NCI-H1930 (cell line): ENCODE data around the gene NLE1.

Experiments
- DNase-seq, 2 experiments: peaks; one replicate each; lab custom pipeline; 2025; lab: John Stamatoyannopoulos, UW

The NLE1 gene

DNA sequence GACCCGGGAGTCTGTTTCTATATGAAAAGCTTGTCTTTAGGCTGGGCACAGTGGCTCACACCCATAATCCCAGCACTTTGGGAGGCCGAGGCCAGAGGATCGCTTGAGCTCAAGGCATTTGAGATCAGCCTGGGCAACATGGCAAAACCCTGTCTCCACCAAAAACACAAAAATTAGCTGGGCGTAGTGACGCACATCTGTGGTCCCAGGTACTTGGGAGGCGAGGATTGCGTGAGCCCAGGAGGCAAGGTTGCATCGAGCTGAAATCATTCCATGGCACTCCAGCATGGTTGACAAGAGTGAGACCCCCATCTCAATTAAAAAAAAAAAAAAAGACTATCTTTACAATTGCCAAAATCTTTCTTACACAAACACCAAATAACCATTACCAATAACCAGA lies 55.9 kb downstream of the NLE1 start:
- no peak for DNase-seq

DNA sequence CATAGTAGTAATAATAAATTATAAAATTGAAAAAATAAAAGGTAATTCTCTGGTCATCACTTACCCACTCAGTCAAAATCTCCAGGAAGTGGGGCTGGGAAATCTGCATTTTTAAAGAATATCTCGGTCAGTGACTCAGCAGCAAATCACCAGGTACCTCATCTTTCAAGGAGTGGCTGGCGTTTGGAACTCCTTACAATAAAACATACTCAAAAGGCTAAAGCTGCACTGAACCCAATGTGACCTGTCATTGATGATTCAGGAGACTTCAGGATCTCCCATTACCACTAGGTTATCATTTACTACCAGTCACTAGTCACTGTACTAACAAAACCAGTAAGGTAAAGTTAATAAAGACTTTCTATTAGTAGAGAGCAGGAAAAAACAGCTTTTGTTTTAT lies 57.1 kb downstream of the NLE1 start:
- DNase-seq = no peak

DNA sequence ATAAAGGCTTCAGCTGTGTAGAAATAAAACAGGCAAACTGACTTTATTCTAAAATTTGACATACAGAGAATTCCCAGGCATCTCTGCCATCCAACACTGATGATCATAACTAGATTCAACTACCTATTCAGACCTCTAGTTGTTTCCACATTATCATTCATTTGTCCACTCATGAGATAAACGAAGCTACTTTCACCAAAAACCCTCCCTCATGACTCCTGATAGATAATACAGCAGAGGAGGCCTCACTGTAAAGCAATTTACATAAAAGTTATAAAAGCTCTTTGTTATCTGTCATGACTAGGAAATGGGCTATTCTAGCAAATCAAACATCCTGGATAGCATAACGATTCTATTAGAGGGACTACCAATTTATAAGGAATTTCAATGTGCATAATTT lies 59.0 kb downstream of the NLE1 start:
- DNase-seq = no peak

DNA sequence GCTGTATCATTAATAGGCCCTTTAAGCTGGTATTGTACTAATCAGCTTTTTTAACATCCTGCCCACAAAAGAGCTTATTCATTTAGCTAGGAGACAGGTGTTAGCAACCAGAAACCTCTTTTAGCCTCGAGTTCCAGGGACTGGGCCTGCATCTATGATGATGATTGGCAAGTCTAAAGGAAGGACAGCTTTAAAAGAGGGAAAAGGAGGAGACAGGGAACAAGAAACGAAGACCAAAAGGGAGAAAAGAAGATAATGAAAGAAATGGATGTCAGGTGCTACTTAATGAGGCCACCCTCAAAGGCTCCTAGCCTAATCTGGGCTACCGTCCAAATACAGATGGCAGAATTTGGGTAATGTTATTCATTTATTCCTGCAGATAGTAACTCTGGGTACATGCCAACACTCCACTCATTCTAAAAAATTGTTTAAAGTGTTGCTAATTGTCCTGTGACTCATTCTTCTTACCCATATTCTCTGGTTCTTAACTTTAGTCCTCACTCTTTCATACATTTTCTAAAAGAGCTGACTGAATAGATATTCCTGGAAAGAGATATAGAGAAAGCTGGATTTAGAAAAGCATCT lies 59.9 kb downstream of the NLE1 start:
- no peak for DNase-seq

DNA sequence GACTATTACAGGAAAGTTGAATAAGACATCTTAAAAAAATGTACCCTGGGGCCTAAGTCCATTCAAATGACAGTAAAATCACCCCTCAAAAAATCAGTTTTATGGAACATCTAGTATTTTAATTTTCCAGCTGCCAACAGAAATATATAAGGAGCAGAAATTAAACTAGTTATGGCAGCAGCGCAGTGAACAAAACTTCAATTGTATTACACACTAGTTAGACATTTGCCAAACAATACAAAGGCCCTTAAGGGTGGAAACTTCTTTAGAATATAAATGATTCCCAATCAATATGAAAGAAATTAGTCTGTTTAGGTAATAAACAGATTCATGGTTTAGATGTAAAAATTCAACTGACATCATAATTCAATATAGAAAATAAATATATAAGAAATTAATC lies 60.5 kb downstream of the NLE1 start:
- DNase-seq = no peak

DNA sequence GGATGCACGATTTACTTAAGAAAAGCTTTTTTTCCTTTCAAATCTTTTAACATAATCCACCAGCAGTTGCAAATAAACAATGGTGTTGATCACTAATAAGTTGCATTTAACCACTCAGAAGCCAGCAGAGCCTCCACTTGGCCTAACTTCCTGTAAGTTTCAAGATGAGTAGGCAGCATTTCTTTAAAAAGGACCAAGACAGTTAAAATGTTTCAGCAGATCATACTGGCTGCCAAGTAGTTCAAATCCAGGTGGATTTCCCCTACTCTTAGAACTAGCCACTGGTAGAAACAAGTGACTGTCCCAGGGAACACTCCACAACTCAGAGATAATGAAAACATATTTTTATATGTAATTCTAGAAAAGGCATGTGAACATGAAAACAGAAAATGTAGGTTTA lies 61.6 kb downstream of the NLE1 start:
- DNase-seq = no peak

GRCh38 chr17:35079547-35080423 lies 62.3 kb downstream of the NLE1 start:
- no peak for DNase-seq
